Transverse colon (tissue), 4 donors: ENCODE measurements around the gene SPEG. TPM values are rescaled to one million over a fixed set of nuclear protein-coding genes. Genes with fewer than 3 reads are reported as not detected.
A peak's percentile ranks its signal among the peaks of the same experiment; 100 is the strongest.
"Not testable (repeated sequence)": the region's sequence is repeated elsewhere in the genome, so short reads cannot be mapped to it uniquely, and the experiment has no call there.

Experiments
- DNase-seq: peaks from one replicate; pipeline ENCODE4 v3.0.0-alpha.2; 2019
- H3K27ac ChIP-seq, 4 donors: fragments of 200-600 bp; sonication (generic); 2 replicates each; pipeline ENCODE4 v1.5.1; 2016 to 2018; ENCODE audit warnings: inconsistent platforms in 4 of 4
- H3K27me3 ChIP-seq: fragments of 200-600 bp; sonication (generic); 2 replicates; pipeline ENCODE4 v1.5.1; 2017; ENCODE audit warnings: inconsistent platforms
- H3K36me3 ChIP-seq, 4 donors: fragments of 200-600 bp; sonication (generic); 2 replicates each; pipeline ENCODE4 v1.5.1; 2017 to 2019; ENCODE audit warnings: inconsistent platforms in 4 of 4
- H3K4me1 ChIP-seq, 4 donors: fragments of 200-600 bp; sonication (generic); 2 replicates each; pipeline ENCODE4 v1.5.1; 2017 to 2020; ENCODE audit warnings: inconsistent platforms in 4 of 4
- H3K4me3 ChIP-seq, 4 donors: fragments of 200-600 bp; sonication (generic); 1 replicate in 1 of 4; 2 replicates in 3 of 4; pipeline versions ENCODE4 v1.5.1 to v1.6.1; 2017 to 2019; ENCODE audit warnings: inconsistent platforms in 4 of 4
- H3K9me3 ChIP-seq, 2 donors: fragments of 200-600 bp; sonication (generic); 2 replicates each; pipeline ENCODE4 v1.5.1; 2017 to 2019; ENCODE audit warnings: inconsistent platforms in 2 of 2
- EP300 ChIP-seq: sonication (generic); formaldehyde crosslinking; IDR thresholded peaks from one replicate; pipeline ENCODE4 v1.6.1; 2017; ENCODE audit warnings: antibody characterized with exemption, low read depth
- POLR2A ChIP-seq: fragments of 450-650 bp; IDR thresholded peaks from one replicate; pipeline ENCODE4 v1.6.1; 2016; ENCODE audit warnings: antibody characterized with exemption, mild to moderate bottlenecking, moderate library complexity
- POLR2AphosphoS5 ChIP-seq, 3 donors: sonication (generic); formaldehyde crosslinking; IDR thresholded peaks; one replicate each; pipeline ENCODE4 v1.6.1; 2016; ENCODE audit warnings: antibody characterized with exemption in 3 of 3
- WGBS, 2 donors: methylation state at CpG; one replicate each; pipeline ENCODE4 v1.1.5; 2018; ENCODE audit warnings: low coverage in 1 of 2; 5-methylcytosine and 5-hydroxymethylcytosine counted together
- in situ Hi-C, 4 donors: fragments of 200-750 bp; cut with MboI; loops; one replicate each; pipeline versions ENCODE4 v1.15.0 to v1.15.1; 2017; ENCODE audit warnings: low sequenced_read_pairs in 3 of 4, low pct_ligation_motif_present in 1 of 4, low pct_unique_long_range_greater_than_20kb in 1 of 4
- intact Hi-C: fragments of 100-400 bp; cut with DNase I; formaldehyde crosslinking; loops from one replicate; pipeline ENCODE4 v1.15.1; 2023; ENCODE audit warnings: low total_unique reads
- total RNA-seq, 4 donors: library from RNA; depleted of rRNA; stranded (reverse); fragments of >200 nt; gene quantifications; one replicate each; pipeline ENCODE4 v1.1.0, GENCODE V29; 2016
- TF ChIP-seq, protein P1 (sequence below), 5 experiments: fragments of 200-600 bp in 3 of 5; fragments of 450-650 bp in 2 of 5; sonication (generic) in 3 of 5; IDR thresholded peaks; 1 replicate in 2 of 5; 2 replicates in 3 of 5; pipeline ENCODE4 v1.5.1; 2016 to 2017; ENCODE audit warnings: antibody characterized with exemption in 5 of 5, inconsistent platforms in 3 of 5, mild to moderate bottlenecking in 2 of 5, moderate library complexity in 1 of 5

SPEG gene
- total RNA-seq, 4 donors from 2014 or later: 26.5 to 95.8 (median 48.5) TPM

DNA sequence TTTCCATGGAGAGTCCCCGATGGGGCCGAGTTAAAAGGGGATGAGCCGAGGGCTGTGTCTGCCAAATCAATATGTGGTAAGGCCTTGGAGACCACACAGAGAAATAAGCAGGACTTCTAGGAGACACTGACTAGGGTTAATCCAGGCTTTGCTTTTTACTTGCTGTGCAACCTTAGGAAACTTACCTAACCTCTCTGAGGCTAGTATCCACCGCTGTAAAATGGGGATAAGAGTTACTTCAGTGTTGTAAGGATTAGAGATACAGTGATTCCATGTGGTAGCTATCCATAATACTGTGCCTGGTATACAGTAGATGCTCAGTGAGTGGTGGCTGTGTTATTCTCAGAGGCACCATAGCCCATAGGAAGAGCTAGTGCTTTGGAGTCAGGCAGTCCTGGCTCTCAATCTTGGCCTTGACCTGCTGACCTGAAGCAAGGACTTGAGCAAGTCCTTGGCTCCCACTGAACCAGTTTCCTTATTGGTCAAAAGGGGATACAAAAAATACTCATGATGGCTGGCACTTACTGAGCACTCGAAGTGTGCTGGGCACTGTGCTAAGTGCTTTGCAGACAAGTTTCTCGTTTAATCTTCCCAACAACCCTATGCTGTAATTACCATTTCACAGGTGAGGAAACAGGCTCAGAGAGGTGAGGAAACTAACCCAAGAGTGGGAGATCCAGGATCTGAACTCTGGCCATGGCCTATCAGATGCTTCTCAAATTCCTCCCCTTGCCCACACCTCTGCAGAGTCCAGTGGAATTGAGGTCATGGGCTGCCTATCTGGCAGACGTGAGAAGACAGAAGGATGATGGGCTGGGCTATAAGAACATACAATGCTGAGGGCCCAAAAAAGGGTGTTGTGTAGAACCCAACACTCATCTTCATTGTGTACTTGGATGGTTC lies 28.4 kb upstream of the SPEG start:
- H3K4me1 ChIP-seq: peaks cover 0 to 25% (median 16%) of the 10 kb centered on the region in 4 donors
- in situ Hi-C loops: loop anchor here in 3 of 4 donors (10.0 kb wide), 1 partner anchor 119 kb away; no protein-coding TSS in a partner anchor
- H3K9me3 ChIP-seq: no peaks in the 10 kb centered on the region
- 72 to 100% methylated on average over 1 to 5 of the region's 7 CpGs for WGBS, 2 donors
- TF ChIP-seq POLR2AphosphoS5 (IDR thresholded peaks at IDR 0.05) (no peak), EP300 (no peak), POLR2A (no peak)
- TF ChIP-seq, protein P1, sequence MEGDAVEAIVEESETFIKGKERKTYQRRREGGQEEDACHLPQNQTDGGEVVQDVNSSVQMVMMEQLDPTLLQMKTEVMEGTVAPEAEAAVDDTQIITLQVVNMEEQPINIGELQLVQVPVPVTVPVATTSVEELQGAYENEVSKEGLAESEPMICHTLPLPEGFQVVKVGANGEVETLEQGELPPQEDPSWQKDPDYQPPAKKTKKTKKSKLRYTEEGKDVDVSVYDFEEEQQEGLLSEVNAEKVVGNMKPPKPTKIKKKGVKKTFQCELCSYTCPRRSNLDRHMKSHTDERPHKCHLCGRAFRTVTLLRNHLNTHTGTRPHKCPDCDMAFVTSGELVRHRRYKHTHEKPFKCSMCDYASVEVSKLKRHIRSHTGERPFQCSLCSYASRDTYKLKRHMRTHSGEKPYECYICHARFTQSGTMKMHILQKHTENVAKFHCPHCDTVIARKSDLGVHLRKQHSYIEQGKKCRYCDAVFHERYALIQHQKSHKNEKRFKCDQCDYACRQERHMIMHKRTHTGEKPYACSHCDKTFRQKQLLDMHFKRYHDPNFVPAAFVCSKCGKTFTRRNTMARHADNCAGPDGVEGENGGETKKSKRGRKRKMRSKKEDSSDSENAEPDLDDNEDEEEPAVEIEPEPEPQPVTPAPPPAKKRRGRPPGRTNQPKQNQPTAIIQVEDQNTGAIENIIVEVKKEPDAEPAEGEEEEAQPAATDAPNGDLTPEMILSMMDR (IDR thresholded peaks at IDR 0.05): no peak
- no peaks in the 10 kb centered on the region for H3K36me3 ChIP-seq
- DNase-seq: no peak
- peaks cover 1% of the 10 kb centered on the region for H3K27me3 ChIP-seq
- H3K4me3 ChIP-seq: no peak overlapping the region
- peak overlapping the region; percentile 79 to 91 (median 86) for H3K27ac ChIP-seq
- intact Hi-C loops: loop anchor here (2.0 to 5.0 kb wide), 2 partner anchors 15 to 46 kb away; no protein-coding TSS in a partner anchor

DNA sequence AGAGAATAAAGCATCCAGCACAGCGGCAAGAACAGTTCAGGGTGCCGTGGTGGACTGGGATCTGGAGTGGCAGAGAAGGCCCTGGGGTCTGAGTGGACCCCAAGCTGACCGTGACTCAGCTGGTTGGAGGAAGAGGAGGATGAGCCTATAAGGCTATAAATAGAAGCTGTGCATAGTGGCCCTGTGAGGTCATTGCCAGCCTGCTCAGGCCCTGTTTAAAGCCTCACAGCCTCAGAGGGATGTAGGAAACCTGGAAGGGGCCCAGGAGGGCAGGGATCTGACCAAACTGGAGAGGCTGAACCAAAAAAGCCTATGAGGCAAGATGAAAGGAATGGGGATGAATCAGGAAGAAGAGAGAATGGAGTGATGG lies 27.8 kb upstream of the SPEG start:
- 67 to 69% methylated on average over 2 to 3 of the region's 3 CpGs for WGBS, 2 donors
- no peak overlapping the region for H3K4me3 ChIP-seq
- intact Hi-C loops: loop anchor here (5.0 kb wide), 1 partner anchor 45 kb away; no protein-coding TSS in a partner anchor
- peak overlapping the region; percentile 79 to 91 (median 86) for H3K27ac ChIP-seq
- H3K27me3 ChIP-seq: peaks cover 7% of the 10 kb centered on the region
- no peaks in the 10 kb centered on the region for H3K36me3 ChIP-seq
- H3K4me1 ChIP-seq: peaks cover 0 to 25% (median 16%) of the 10 kb centered on the region in 4 donors
- DNase-seq: peak; percentile 60
- in situ Hi-C loops: loop anchor here in 3 of 4 donors (10.0 kb wide), 1 partner anchor 118 kb away; no protein-coding TSS in a partner anchor
- no peaks in the 10 kb centered on the region for H3K9me3 ChIP-seq
- TF ChIP-seq, protein P1 (IDR thresholded peaks at IDR 0.05): no peak
- TF ChIP-seq POLR2AphosphoS5 (IDR thresholded peaks at IDR 0.05): peak in 2 of 3 donors; percentile 26 to 50
- no peak for TF ChIP-seq POLR2A
- TF ChIP-seq EP300: peak; percentile 55

DNA sequence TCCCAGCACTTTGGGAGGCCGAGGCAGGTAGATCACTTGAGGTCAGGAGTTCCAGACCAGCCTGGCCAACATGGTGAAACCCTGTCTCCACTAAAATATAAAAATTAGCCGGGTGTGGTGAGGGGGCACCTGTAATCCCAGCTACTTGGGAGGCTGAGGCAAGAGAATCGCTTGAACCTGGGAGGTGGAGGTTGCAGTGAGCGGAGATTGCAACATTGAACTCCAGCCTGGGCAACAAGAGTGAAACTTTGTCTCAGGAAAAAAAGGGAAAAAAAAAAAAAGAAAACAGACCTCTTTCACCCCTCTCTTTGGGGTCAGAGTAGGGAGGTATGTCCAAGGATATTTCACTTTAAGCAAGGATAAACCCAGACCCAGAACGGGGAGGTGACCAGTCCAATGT lies 27.3 kb upstream of the SPEG start:
- DNase-seq, H3K36me3 ChIP-seq, H3K4me3 ChIP-seq, H3K9me3 ChIP-seq, H3K27me3 ChIP-seq: not testable (repeated sequence)
- H3K4me1 ChIP-seq: peaks cover 0 to 25% (median 16%) of the 10 kb centered on the region in 4 donors
- intact Hi-C loops: loop anchor here (5.0 kb wide), 1 partner anchor 45 kb away; no protein-coding TSS in a partner anchor
- in situ Hi-C loops: loop anchor here in 3 of 4 donors (10.0 kb wide), 1 partner anchor 117 kb away; no protein-coding TSS in a partner anchor
- WGBS, 2 donors: 60% methylated on average over 5 of the region's 5 CpGs; no CpG with 5 or more reads in 1 of the 2 donors
- H3K27ac ChIP-seq: peak overlapping the region; percentile 79 to 91 (median 86)

DNA sequence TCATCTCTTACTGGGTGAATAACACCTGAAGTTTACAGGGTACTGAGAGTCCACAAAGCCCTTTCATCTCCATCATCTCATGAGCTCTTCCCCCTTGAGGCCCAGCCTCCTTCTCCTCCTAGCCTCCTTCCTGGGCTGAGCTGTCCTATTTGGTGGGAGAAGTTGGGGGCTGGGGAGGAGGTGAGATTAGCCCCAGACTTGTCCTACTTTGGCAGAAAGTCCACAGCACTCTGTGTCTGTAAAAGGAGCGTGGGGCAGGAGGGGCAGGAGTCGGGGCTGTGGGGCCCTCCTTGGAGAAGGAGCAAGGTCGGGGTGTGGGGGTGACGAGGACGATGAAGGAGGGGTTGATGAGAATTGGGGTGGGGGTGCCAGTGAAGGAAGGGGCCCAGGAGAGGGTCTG lies 26.4 kb upstream of the SPEG start:
- DNase-seq: no peak
- Histone ChIP-seq H3K27ac (peak overlapping the region; percentile 79 to 91 (median 86)), H3K27me3 (peaks cover 8% of the 10 kb centered on the region), H3K36me3 (no peaks in the 10 kb centered on the region), H3K4me1 (peaks cover 0 to 17% (median 14%) of the 10 kb centered on the region in 4 donors), H3K4me3 (no peak overlapping the region), H3K9me3 (peaks cover 0 to 3% of the 10 kb centered on the region in 2 donors)
- TF ChIP-seq POLR2AphosphoS5 (IDR thresholded peaks at IDR 0.05) (no peak), EP300 (no peak), POLR2A (no peak)
- TF ChIP-seq, protein P1 (IDR thresholded peaks at IDR 0.05): no peak
- in situ Hi-C loops: loop anchor here in 3 of 4 donors (10.0 kb wide), 1 partner anchor 117 kb away; no protein-coding TSS in a partner anchor
- intact Hi-C loops: loop anchor here (5.0 kb wide), 1 partner anchor 44 kb away; no protein-coding TSS in a partner anchor
- 66% methylated on average over 5 of the region's 5 CpGs; no CpG with 5 or more reads in 1 of the 2 donors for WGBS, 2 donors
